Epidermal melanocyte (primary cell): ENCODE measurements around the gene FARS2.

Source experiments
- DNase-seq: peaks from one replicate; pipeline ENCODE4 v3.0.0; 2011; ENCODE audit warnings: low spot score; ENCODE audit not compliant: insufficient read length

The FARS2 gene

DNA sequence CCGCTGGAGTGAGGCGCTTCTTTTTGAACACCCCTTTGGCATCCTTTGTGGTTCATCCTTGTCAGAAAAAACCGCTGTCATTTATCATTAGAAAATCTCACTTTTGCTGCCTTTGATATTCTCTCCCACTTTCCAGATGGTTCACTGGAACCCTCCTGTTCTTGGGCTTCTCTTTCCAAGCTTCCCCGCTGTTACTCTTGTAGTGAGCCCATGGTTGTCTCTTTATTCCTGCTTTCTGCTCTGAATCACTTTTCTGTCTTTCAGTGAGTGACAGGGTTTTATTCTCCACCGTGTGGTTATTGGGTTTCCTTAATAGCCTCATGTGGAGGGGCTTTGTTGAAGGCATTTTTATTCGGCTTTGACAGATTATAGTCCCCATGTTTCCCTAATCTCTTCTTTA lies 117.0 kb downstream of the FARS2 start:
- DNase-seq, result no peak

DNA sequence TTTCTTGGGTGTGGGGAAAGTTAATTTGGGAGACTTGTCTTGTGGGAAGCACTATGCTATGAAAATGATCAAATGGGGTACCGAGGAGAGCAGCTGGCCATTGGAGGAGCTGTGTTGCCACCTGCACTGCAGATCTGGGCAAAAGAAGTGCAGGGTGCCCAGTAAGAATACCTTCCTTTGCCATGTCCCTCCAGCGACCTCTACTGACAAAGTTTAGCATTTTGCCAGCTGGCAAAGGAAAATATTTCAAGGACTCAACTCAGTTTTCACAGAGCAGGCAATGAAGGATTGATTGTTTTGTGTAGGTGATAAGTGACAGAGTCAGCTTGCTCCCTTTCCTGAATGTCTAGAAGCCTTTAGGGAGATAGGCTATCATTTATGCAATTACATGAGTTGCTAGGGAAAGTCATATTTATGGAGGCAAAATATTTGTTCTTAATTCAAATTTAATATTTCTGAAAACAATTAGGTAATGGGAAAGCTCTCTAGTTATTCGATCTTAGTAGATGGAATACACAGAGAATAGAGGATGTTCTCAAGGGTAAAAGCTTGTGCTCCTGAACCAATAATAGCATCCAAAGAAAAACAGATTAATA lies 118.4 kb downstream of the FARS2 start:
- no peak for DNase-seq

DNA sequence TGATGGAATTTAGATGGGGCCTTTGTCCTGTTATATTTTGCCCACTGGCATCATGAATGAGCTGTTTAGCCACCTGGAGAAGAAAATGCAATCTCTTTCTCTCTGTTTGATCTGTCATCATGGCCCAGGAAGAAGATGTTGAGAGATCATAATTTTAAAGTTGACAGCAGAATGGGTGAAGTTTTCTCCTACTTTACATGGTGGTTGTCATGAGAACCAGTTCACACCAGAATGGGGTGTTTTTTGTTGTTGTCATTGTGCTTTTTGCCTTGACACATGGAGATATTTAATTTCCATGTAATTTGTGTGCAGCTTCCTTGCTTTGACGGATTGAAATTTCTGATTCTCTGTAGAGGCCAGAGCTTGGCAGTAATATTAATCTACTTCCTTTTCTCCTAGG lies 122.5 kb downstream of the FARS2 start:
- DNase-seq, result no peak

DNA sequence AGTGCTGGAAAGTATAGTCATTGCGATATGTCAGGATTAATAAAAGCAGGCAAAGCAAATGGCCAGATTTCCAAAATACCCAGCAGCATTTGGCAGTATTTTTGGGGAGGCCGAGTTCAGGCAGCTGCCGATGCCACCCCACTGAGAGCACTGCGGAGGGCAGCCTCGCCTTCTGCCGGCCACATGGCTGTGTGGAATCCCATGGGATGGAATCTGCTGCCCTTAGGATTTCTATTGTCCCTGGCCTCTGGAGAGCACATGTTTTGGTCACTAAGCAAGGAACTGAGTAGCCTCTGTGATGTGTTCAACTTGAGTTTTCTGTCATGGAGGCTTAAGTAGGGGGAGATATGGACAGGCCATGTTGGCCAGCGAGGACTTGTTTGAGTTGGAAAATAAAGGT lies 123.0 kb downstream of the FARS2 start:
- DNase-seq, result no peak

DNA sequence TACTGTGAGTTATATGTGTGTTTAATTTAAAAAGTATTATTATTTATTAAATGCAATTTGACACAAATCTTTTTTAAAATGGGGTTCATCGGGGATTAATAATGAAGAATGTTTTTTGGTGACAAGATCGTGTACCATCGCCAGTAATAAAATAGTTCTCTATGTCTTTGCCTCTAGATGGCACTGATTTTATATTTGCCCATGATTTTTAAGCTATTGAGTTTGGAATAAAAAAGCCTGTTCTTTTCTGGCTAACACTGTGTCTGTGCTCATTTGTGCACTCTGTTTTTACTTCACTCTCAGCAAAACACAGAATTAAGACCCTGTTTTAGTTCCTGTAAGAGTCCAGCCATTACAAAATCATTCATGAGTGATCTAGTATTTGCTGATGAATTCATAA lies 127.0 kb downstream of the FARS2 start:
- DNase-seq, result no peak

DNA sequence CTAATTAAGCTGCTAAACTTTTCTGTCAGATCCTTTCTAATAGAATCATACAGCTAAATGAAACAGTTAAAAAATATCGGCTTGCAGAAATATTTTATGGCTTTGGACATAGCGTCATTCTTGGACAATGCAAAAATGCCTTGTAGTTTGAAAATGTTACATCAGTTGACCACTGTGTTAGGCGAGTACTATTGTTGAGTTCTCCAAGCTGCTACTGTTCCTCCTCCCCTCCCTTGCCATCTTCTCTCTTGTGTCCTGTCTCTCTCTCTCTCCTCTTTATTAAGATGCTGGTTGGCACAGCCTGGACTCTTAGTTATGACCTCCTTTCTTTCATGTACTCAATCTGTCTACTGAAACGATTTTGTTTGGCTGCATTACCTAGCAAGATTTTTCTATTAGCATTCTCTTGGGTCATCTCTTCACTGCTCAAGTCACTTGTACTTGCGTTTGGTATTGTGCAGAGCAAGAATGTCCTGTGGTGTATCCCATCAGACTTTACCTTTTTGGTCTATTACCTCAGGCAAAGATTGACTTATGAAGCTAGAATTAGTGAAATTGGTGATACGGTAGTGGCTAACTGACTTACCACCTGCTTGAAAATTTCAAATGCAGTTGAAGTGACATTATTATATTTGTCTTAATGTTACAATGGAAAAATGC lies 127.9 kb downstream of the FARS2 start:
- DNase-seq, result no peak

DNA sequence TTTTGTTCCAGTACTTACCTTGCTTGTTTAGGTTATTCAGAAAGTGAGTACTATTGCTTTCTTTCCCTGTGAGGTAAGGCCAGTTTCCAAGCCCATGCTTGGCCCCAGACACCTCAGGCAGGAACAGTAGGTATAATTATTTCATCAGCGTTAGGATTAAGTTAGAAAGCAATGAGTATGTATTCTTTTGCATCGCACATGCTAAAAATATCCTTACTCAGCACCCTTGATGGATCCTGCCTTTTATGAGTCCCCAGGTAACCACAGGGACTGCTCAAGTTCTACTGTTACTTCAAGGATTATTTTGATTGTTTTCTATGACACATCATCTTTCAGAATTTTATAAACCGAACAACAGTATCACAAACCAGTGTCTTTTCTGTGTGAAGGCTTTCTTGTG lies 128.9 kb downstream of the FARS2 start:
- no peak for DNase-seq

DNA sequence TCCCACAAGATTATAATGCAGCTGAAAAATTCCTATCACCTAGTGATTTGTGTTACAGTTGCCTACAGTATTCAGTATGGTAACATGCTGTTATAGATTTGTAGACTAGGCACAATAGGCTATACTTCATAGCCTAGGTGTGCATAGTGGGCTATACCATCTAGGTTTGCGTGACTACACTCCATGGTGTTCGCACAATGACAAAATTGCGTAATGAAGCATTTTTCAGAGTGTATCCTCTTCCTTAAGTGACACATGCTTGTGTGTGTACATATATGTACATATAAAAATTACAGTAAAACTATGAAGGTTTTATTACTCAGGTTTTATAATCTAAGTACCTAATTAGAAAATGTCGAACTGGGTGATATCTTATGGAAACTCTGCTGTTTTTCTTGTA lies 133.0 kb downstream of the FARS2 start:
- DNase-seq, result no peak

DNA sequence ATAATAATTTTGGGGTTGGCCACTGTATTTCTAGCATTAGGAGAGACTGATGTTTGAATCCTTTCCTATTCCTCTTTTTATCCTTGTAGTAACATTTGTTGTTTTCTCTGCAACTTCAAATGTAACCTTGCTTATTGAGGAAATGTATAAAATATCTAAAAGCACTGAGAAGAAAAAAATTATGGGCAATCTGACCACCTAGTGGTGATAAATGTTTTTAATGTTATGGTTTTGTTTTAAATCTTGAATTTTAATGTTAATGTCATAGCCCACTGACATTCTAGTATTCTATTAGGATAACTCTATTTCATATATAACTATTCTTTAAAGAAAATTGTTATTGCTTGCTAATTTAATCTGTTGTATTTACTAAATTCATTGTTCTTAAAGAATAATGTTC lies 134.4 kb downstream of the FARS2 start:
- no peak for DNase-seq

DNA sequence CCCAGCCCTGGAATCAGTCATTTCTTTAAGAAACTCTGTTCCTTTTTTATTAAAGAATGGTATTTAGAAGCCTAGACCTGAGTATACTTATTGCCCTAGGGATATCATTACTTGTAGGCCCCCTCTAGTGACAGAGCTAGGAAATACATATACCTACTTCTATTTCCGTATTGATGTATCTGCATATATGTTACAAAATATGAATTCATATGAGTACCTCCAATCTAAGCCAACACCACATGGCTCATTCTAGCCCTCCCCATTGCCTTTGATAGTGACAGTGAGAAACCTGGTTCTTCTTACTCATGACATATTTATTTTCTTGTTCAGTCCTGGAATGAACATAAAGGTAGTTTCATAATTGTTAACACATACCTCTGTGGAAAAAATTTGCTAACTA lies 137.2 kb downstream of the FARS2 start:
- no peak for DNase-seq

DNA sequence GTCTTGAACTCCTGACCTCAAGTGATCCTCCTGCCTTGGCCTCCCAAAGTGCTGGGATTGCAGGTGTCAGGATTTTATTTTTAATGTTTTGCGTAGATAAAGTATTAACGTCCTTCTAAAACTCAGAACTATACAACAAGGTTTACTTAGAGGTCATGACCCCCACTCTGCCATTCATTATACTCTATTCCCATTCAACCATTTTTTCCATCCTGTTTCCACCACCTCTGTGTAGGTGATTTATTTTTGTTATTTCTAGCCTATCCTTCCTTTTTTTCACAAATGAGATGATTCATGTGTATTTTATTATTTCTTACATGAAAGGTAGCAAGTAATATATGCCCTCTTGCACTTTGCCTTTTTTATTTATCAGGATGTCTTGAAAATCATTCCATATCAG lies 138.1 kb downstream of the FARS2 start:
- DNase-seq, result no peak

DNA sequence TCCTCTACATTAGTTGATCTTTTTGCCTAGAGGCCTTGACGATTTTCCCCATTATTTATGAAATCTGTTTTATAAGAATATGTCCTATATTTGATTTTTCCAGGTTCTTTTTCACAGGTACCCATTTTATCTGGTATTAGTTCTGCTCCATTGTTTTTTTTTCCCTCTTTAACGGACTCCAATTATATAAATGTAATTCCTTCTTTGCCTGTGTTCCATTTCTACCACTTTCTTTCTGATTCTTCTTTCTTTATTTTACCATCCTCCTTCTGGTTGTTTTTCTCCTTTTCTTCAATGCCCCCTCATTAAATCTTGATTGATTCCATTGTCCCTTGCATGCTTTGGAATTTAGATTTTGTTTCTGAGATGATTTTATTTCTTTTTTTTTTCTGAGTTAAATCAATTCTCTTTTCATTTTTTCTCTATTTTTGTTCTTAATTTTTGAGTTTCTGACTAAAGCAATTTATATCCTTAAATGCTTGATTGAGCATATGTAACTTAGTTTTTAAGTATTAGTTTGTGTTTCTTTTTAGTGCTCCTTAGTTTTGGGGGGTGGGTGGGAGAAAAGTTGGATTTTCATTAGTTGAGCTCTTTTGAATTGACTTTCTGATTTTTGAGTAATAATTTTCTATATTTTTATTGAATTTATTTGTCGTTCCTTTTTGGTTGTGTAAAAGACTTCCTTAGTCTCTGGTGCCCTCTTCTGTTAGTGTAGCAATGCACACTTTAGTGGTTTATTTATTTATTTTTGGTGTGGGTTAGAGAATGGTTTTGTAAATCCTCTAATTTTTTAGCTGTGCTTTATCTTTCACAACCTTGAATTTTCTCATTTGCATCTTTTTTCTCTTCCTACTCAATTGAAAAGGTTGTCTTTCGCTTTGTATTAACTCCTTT lies 140.8 kb downstream of the FARS2 start:
- DNase-seq, result no peak

DNA sequence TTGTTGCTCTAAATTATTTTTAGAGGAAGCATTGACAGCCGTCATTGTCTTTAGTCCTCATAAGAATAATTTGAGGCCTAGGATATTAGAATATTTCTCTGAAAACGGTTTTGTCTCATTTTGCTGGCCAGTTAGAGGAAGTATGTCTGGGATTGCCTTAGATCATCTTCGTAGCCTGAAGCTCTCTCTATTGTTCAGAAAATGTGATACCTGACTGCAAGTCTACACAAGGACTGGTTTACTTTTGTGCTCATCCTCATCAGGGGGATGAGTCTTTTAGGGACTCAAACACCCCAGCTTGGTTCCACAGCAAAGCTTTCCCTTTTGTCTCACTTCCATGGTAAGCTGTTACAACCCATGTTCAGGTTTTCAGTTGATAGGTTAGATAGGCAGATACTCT lies 141.8 kb downstream of the FARS2 start:
- DNase-seq, result no peak

DNA sequence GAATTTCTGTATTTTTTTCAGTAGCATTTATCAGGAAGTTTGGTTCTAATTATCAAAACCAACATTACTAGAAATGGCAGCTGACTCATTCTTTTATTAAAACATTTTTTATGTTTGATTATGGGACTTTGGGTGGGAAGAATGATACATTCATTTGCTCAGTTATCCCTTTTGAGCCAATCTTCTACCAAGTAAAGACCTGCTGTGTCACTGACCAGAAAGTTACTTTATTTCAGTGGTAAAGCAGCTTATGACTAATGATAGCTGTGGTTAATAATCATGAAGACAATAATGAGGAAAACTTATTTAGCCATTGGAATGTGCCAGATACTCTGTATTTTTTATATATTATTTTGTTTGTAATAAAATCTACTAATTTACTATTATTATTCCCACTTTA lies 142.3 kb downstream of the FARS2 start:
- no peak for DNase-seq

DNA sequence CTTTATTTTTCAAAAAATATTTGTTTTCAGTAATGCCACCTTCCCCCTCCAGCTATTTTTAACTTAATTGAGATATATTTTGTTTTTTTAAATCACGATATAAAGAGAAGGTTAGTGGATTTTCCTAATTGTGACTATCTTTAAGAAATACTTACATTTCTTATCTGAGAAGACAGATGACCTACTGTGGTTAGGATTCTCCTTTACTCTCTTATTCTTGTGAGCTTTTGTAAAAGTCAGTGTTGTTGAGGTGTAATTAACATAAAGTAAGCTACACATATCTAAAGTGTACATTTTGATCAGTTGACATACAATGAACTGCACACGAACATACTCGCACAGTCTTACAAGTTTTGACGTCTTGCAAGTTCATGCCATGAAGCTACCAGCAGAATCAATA lies 144.7 kb downstream of the FARS2 start:
- DNase-seq, result no peak

DNA sequence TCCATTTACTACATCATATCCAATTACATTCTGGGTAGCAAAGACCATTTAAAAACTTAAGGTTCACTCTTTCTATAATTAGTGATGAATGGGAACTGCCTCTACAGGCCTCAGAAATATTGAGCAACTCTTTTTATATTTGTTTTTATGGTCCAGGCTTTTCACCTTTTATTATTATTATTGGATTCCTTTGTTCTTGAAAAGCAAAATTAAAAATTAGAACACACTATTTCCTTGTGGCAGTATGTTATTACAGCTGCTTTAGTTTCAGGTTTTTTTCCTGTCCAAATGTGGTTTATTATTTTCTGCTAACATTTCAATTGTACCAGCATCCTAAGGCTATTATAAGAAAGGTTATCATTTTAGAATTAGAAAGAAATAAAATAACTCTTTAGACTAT lies 150.1 kb downstream of the FARS2 start:
- DNase-seq, result no peak

DNA sequence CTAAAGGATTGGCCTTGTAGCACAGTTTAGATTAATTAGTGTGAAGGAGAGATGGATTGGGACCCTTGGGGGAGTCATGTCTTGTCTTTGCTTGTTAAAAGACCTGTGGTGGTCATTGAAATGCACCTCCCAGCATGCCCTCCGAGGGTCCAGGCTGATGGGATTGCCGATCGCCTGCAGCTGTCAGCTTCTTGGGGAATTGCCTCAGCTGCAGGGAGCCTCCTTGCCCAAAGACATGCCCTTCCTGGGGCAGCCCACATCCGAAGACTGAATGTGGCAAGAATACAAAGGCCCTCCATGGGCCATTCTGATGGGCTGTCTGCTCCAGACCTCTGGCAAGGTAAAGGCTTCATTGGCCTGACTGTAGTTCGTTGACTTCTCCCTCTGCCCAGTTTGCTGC lies 150.7 kb downstream of the FARS2 start:
- no peak for DNase-seq

DNA sequence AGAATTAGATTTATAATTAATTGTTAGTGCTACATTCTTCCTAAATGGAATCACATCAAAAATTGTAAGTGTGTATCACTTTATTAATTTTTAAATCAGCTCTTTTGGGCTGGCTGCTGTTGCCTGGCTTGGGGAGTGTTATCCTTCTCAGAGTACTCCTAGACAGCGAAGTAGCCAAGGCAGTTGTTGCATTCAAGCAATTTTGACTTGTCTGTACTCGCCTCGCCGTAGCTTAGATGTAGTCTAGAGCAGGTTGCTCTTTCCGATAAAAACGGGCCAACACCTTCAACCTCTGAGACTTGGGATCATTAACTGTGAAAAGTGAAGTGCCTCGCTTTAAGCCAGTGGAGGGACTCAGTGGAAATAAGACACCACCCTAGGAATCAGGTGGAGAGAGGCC lies 151.3 kb downstream of the FARS2 start:
- no peak for DNase-seq

DNA sequence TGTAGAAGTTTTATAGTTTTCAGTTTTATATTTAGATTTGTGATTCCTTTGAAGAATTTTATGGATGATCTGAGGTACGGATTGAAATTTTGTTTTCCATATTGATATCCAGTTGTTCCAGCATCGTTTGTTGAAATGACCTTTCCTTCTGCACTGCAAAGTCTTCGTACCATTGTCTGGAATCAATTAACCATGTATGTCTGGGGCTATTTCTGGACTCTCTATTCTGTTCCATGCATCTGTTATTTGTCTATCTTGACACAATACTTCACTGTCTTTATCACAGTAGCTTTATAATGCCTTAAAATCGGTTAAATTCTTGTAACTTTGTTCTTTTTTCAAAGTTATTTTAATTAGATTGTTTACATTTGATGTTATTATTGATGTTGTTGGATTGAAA lies 154.9 kb downstream of the FARS2 start:
- no peak for DNase-seq

DNA sequence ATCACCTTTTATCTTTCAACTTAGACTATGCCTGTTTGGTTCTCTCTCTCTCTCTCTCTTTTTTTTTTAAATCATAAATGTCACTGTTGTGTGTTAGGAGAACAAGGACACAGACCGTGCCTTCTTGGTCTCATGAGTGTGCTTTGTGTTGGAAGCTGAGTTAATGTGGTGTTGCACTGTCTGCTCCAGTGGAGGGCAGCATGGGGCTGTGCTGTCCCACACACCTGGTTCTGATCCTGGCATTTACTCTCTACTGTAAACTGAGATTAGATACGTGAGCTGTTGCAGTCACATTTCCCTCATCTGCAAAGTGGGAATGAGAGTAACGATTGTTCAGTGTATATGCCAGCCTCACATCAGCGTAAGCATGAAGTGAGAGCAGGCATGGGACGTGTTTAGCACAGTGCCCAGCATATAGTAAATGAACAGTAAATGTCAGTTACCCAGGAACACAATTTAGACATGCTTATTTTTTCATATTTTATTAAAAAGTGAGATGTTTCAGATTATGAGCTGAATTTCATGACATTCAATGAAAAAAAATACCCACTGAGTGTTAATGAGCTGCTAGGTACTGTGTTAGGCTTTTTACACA lies 161.1 kb downstream of the FARS2 start:
- DNase-seq, result no peak

DNA sequence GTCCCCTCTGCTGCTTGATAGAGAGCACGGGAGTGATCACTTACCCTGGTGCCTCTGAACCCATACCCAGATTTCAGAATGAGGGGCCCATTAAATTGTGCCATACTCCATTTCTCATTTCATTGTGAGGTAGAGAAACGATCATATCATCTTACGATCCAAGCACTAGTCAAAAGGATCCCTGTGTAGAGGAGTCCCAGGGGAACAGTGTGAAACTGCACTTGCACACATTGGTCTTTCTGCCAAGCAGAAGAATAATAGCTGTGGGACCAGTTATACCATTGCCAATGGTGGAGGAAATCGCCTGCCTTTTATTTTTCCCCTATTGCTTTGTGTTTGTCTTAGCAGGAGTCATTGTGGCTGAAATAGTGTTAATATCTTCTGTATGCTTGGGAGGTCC lies 161.9 kb downstream of the FARS2 start:
- no peak for DNase-seq

DNA sequence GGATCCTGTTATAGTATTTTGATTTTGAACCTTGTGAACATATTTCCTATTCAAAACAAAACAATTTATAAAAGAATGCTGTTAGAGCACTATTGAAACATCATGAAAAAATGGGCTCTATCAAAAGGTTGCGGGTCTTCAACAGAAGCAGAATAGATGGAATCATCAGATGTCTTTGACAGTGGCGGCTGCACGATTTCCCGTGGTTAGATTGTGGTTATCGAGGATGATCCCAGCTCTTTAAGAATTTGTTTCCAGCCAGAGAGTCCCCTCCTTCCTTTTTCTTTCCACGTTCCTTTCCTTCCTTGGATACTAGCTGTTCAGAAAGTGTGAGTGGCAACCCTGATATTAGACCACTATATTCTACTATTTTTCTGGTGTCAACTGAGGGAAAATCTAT lies 163.4 kb downstream of the FARS2 start:
- no peak for DNase-seq
